Colonic mucosa (tissue), 4 donors: Measurements from ENCODE around the gene GPR35. TPM values are rescaled to one million over a fixed set of nuclear protein-coding genes. Genes with fewer than 3 reads are reported as not detected.

ENCODE experiments used
- DNase-seq: peaks from one replicate; pipeline ENCODE4 v3.0.0-alpha.2; 2020
- H3K27ac ChIP-seq: fragments of 200-600 bp; one replicate; pipeline ENCODE4 v1.8.0; 2021
- H3K27me3 ChIP-seq: fragments of 200-600 bp; one replicate; pipeline ENCODE4 v1.8.0; 2021
- H3K36me3 ChIP-seq: fragments of 200-600 bp; one replicate; pipeline ENCODE4 v1.8.0; 2021
- H3K4me1 ChIP-seq: fragments of 200-600 bp; one replicate; pipeline ENCODE4 v1.8.0; 2021; ENCODE audit warnings: mild to moderate bottlenecking
- H3K4me3 ChIP-seq: fragments of 200-600 bp; one replicate; pipeline ENCODE4 v1.8.0; 2021
- H3K9ac ChIP-seq, 2 donors: one replicate each; pipeline ENCODE4 v1.7.0; 2013; ENCODE audit warnings: control low read depth in 2 of 2, low read depth in 2 of 2, low read length in 2 of 2
- H3K9me3 ChIP-seq: fragments of 200-600 bp; one replicate; pipeline ENCODE4 v1.8.0; 2021
- intact Hi-C: fragments of 100-400 bp; cut with DNase I; formaldehyde crosslinking; loops from one replicate; pipeline ENCODE4 v1.14.1; 2022
- total RNA-seq, 2 donors: library from RNA; stranded (reverse); fragmentation: NEBNext Ultra II Directional in 1 of 2; extraction: Animal tissue kit (Norgen Biotek cat#: 25700) in 1 of 2; gene quantifications; one replicate each; pipeline ENCODE4 v1.2.1, GENCODE V29; 2021
- TF ChIP-seq, protein P1 (sequence below): fragments of 200-600 bp; IDR thresholded peaks from one replicate; pipeline ENCODE4 v1.8.0; 2022; ENCODE audit warnings: antibody characterized with exemption, mild to moderate bottlenecking
- donor health status: healthy.
- donor health status: DM: no; HTN: no; CAD: no.
- donor health status: DM: no; HTN: no; CAD: no.

Gene GPR35
- total RNA-seq, 2 donors from 2014 or later = 64.4 to 92.2 TPM

DNA sequence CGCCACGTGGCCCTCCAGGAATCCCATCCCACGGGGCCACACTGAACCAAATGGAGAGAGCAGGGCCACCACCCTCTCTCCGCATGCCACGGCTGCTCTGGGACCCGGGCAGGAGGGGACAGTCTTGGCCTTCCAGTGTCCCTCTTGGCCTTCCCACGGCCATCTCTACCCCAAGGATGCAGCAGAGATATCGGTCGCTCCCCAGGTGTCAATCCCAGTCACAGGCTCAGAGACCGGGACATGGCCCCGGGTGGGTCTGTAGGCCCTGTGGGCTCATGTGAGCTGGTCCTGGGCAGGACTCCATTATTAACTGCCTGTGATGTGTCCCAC lies 23.5 kb upstream of the GPR35 start:
- no peaks in the 10 kb centered on the region for H3K36me3 ChIP-seq
- no peaks in the 10 kb centered on the region for H3K9me3 ChIP-seq
- H3K27me3 ChIP-seq = no peaks in the 10 kb centered on the region
- TF ChIP-seq, protein P1, sequence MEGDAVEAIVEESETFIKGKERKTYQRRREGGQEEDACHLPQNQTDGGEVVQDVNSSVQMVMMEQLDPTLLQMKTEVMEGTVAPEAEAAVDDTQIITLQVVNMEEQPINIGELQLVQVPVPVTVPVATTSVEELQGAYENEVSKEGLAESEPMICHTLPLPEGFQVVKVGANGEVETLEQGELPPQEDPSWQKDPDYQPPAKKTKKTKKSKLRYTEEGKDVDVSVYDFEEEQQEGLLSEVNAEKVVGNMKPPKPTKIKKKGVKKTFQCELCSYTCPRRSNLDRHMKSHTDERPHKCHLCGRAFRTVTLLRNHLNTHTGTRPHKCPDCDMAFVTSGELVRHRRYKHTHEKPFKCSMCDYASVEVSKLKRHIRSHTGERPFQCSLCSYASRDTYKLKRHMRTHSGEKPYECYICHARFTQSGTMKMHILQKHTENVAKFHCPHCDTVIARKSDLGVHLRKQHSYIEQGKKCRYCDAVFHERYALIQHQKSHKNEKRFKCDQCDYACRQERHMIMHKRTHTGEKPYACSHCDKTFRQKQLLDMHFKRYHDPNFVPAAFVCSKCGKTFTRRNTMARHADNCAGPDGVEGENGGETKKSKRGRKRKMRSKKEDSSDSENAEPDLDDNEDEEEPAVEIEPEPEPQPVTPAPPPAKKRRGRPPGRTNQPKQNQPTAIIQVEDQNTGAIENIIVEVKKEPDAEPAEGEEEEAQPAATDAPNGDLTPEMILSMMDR = no peak
- H3K27ac ChIP-seq = no peak overlapping the region
- intact Hi-C loops = loop anchor here (10.0 kb wide), 1 partner anchor 87 kb away; no protein-coding TSS in a partner anchor
- no peak for DNase-seq
- H3K4me3 ChIP-seq = no peak overlapping the region
- H3K4me1 ChIP-seq = peaks cover 11% of the 10 kb centered on the region
- H3K9ac ChIP-seq = no peak overlapping the region

DNA sequence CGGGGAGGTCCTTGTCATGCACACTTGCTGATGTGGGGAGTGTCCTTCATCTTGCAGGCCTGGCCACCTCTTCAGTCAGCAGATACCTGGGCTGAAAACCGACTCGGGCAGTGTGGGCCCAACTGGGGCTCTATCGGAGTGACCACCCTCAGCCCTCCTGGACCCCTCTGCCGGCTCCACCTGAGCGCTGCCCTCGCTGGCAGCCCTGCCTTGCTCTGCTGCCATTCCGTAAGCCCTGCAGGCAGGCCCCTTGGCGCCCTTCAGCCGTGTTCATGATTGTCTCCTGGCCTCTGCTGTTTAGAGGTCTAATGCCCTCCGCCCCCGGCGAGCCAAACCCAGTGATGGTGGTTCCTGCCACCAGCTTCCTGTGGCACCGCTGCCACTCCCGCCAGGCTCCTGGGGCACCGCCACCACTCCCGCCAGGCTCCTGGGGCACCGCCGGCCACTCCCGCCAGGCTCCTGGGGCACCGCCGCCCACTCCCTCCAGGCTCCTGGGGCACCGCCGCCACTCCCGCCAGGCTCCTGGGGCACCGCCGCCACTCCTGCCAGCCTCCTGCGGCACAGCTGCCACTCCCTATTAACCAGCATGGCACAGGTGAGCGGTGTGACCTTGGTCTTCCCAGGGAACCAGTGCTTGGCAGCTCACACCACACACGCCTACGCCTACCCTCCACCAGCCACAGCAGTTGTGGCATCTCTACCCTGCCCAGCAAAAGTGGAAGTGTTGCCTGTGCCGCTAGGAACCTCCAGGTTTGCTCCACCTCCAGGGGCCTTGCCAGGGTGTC lies 22.8 kb upstream of the GPR35 start:
- H3K4me1 ChIP-seq = peaks cover 11% of the 10 kb centered on the region
- no peak for DNase-seq
- H3K9me3 ChIP-seq = no peaks in the 10 kb centered on the region
- no peaks in the 10 kb centered on the region for H3K36me3 ChIP-seq
- intact Hi-C loops = loop anchor here (10.0 kb wide), 1 partner anchor 88 kb away; no protein-coding TSS in a partner anchor
- H3K27ac ChIP-seq = no peak overlapping the region
- no peaks in the 10 kb centered on the region for H3K27me3 ChIP-seq
- H3K4me3 ChIP-seq = no peak overlapping the region
- H3K9ac ChIP-seq = peak overlapping the region in 1 of 2 donors; percentile 40
- TF ChIP-seq, protein P1 = no peak

- DNase-seq = no peak
- H3K4me1 ChIP-seq = peaks cover 11% of the 10 kb centered on the region
- intact Hi-C loops = loop anchor here (10.0 kb wide), 1 partner anchor 88 kb away; no protein-coding TSS in a partner anchor
- no peaks in the 10 kb centered on the region for H3K27me3 ChIP-seq
- TF ChIP-seq, protein P1 = no peak
- H3K9ac ChIP-seq = peak overlapping the region in 1 of 2 donors; percentile 91
- H3K9me3 ChIP-seq = no peaks in the 10 kb centered on the region
- no peak overlapping the region for H3K27ac ChIP-seq
- no peaks in the 10 kb centered on the region for H3K36me3 ChIP-seq
- no peak overlapping the region for H3K4me3 ChIP-seq
Observed at GRCh38 chr2:240603081-240603835, 22.0 kb upstream of the GPR35 start.

DNA sequence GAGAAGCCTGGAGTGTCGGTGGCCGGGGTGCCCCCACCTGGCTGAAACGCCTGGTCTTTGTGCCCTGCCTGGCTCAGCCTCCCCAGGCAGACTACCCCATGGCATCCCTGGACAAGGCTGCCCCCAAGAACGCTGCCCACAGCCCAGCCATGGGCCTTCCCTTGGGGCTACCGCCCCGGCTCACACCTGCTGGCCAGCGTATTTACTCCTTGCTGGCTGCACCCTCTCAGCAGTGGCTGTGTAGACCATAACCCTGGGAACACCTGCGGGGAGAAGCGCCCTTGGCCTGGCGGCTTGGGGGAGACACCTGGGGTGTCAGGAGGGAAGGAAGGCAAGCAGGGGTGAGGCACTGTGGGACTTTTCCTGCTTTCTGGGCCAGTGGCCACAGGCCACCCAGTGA lies 21.4 kb upstream of the GPR35 start:
- Histone ChIP-seq H3K27ac (peak overlapping the region; percentile 82), H3K36me3 (no peaks in the 10 kb centered on the region), H3K4me1 (peaks cover 11% of the 10 kb centered on the region), H3K9ac (peak overlapping the region in 1 of 2 donors; percentile 91), H3K4me3 (no peak overlapping the region), H3K9me3 (no peaks in the 10 kb centered on the region), H3K27me3 (no peaks in the 10 kb centered on the region)
- intact Hi-C loops = loop anchor here (10.0 kb wide), 1 partner anchor 89 kb away; no protein-coding TSS in a partner anchor
- no peak for DNase-seq
- TF ChIP-seq, protein P1 = no peak

DNA sequence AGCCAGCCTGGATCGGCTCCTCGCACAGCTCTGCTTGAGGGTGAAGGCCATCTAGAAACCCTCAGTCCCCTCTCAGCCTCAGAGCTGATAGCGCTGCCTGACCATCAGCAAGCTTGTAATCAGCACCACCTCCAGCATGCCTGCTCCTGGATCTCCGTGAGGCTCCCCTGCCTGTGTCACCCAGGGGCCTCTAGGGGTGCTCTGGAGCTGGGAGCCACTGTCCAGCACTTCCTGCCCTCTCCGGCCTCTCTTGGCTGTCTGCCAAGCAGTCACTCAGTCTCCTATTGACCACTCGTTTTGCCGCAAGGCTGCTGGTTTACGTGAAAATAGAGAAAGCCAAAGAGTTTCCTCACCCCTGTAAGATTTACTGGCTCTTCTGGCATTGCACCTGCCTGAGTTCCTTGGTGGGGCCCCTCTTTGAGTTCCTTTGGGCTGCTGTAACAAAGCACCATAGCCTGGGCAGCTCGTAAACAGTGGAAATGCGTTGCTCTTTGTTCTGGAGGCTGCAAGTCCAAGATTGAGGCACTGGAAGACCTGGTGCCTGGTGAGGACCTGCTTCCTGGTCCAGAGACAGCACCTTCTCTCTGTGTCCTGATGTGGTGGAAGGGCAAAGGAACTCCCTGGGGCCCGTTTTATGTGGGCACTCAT lies 20.9 kb upstream of the GPR35 start:
- peaks cover 11% of the 10 kb centered on the region for H3K4me1 ChIP-seq
- intact Hi-C loops = loop anchor here (10.0 kb wide), 1 partner anchor 90 kb away; no protein-coding TSS in a partner anchor

More for the DNA sequence above, 20.9 kb upstream of the GPR35 start:
- TF ChIP-seq, protein P1 = peak; percentile 58
- peak; percentile 84 for DNase-seq
- H3K27me3 ChIP-seq = no peaks in the 10 kb centered on the region
- peak overlapping the region in 1 of 2 donors; percentile 91 for H3K9ac ChIP-seq
- no peak overlapping the region for H3K4me3 ChIP-seq
- H3K9me3 ChIP-seq = no peaks in the 10 kb centered on the region
- H3K27ac ChIP-seq = peak overlapping the region; percentile 82
- H3K36me3 ChIP-seq = no peaks in the 10 kb centered on the region
